Naive thymus-derived CD8-positive, alpha-beta T cell (primary cell): ENCODE data around the gene LYPD1. TPM values are rescaled to one million over a fixed set of nuclear protein-coding genes. Genes with fewer than 3 reads are reported as not detected.

Experiments used
- ATAC-seq, 2 donors: fragments of 150-1000 bp; cut with Tn5 transposase in 1 of 2; sonication (Bioruptor Pico), chemical (Tn5 transposase) in 1 of 2; 1 replicate in 1 of 2; 2 replicates in 1 of 2; pipeline ENCODE4 v1.10.0; 2021; ENCODE audit warnings: mild to moderate bottlenecking in 2 of 2, moderate library complexity in 2 of 2
- POLR2A ChIA-PET: fragments of 350-600 bp; sonication (Branson Sonifier 250); formaldehyde crosslinking; loops from one replicate; lab custom pipeline; 2021; ENCODE audit warnings: antibody characterized with exemption; lab: Charles Lee
- DNase-seq, 10 donors: peaks; one replicate each; pipeline versions ENCODE4 v3.0.0 to v3.0.0-alpha.2; 2020 to 2022
- H3K27ac Mint-ChIP-seq, 10 donors: one replicate each; pipeline ENCODE4 v1.8.0; 2020 to 2022; ENCODE audit warnings: mild to moderate bottlenecking in 10 of 10, mixed read lengths in 10 of 10, moderate library complexity in 4 of 10, inconsistent platforms in 1 of 10
- H3K27me3 Mint-ChIP-seq, 5 donors: one replicate each; pipeline ENCODE4 v1.8.0; 2021 to 2022; ENCODE audit warnings: mixed read lengths in 5 of 5
- H3K36me3 Mint-ChIP-seq, 3 donors: one replicate each; pipeline ENCODE4 v1.8.0; 2020 to 2022; ENCODE audit warnings: mixed read lengths in 3 of 3, mild to moderate bottlenecking in 2 of 3, inconsistent platforms in 1 of 3
- H3K4me1 Mint-ChIP-seq, 4 donors: one replicate each; pipeline ENCODE4 v1.8.0; 2021 to 2022; ENCODE audit warnings: mixed read lengths in 4 of 4
- H3K4me3 Mint-ChIP-seq, 10 donors: one replicate each; pipeline ENCODE4 v1.8.0; 2020 to 2022; ENCODE audit warnings: mild to moderate bottlenecking in 10 of 10, mixed read lengths in 10 of 10, moderate library complexity in 6 of 10, inconsistent platforms in 1 of 10
- H3K9me3 Mint-ChIP-seq, 9 donors: one replicate each; pipeline ENCODE4 v1.8.0; 2020 to 2022; ENCODE audit warnings: mixed read lengths in 9 of 9, mild to moderate bottlenecking in 3 of 9, inconsistent platforms in 1 of 9, moderate library complexity in 1 of 9
- polyA plus RNA-seq, 3 donors: library from polyadenylated mRNA; unstranded; fragments of 300-500 nt; fragmentation: Illumina TruSeq; gene quantifications; one replicate each; pipeline ENCODE4 v1.2.3, GENCODE V29; 2021
- total RNA-seq, 8 experiments: library from RNA in 2 of 8; stranded (reverse) in 2 of 8; gene quantifications; one replicate each; pipeline ENCODE4 v1.2.3 and lab custom pipeline; 2021 to 2026

The LYPD1 gene
- total and polyA plus RNA-seq, 5 experiments from 2014 or later: not detected

- peaks cover 0 to 2% (median 0%) of the 10 kb centered on the region in 3 donors for H3K36me3 Mint-ChIP-seq
- H3K27me3 Mint-ChIP-seq: peaks cover 10 to 46% (median 26%) of the 10 kb centered on the region in 5 donors
- DNase-seq: no peak
- POLR2A ChIA-PET: no interaction called here
- peaks cover 0 to 3% (median 0%) of the 10 kb centered on the region in 9 donors for H3K9me3 Mint-ChIP-seq
- H3K27ac Mint-ChIP-seq: no peak overlapping the region
- H3K4me3 Mint-ChIP-seq: no peak overlapping the region
- ATAC-seq: no peak
- H3K4me1 Mint-ChIP-seq: no peaks in the 10 kb centered on the region
Observed at GRCh38 chr2:132664096-132664495, 5.9 kb downstream of the LYPD1 start.

- Mint-ChIP-seq H3K36me3 (no peaks in the 10 kb centered on the region), H3K9me3 (peaks cover 0 to 3% (median 0%) of the 10 kb centered on the region in 9 donors), H3K27me3 (peaks cover 4 to 36% (median 19%) of the 10 kb centered on the region in 5 donors), H3K27ac (no peak overlapping the region), H3K4me3 (no peak overlapping the region), H3K4me1 (no peaks in the 10 kb centered on the region)
- no peak for ATAC-seq
- no peak for DNase-seq
- POLR2A ChIA-PET: no interaction called here
Observed at GRCh38 chr2:132662732-132663131, 7.3 kb downstream of the LYPD1 start.

GRCh38 chr2:132659331-132659730 lies 10.7 kb downstream of the LYPD1 start:
- no peak overlapping the region for H3K4me3 Mint-ChIP-seq
- ATAC-seq (no peak), DNase-seq (no peak)
- H3K27me3 Mint-ChIP-seq: peaks cover 0 to 11% (median 6%) of the 10 kb centered on the region in 5 donors
- no peaks in the 10 kb centered on the region for H3K4me1 Mint-ChIP-seq
- H3K27ac Mint-ChIP-seq: no peak overlapping the region
- H3K36me3 Mint-ChIP-seq: peaks cover 0 to 3% (median 0%) of the 10 kb centered on the region in 3 donors
- POLR2A ChIA-PET: no interaction called here
- peaks cover 0 to 9% (median 0%) of the 10 kb centered on the region in 9 donors for H3K9me3 Mint-ChIP-seq

- Mint-ChIP-seq H3K9me3 (peaks cover 0 to 9% (median 2%) of the 10 kb centered on the region in 9 donors), H3K27ac (no peak overlapping the region), H3K27me3 (peaks cover 0 to 9% (median 3%) of the 10 kb centered on the region in 5 donors), H3K4me1 (no peaks in the 10 kb centered on the region), H3K4me3 (no peak overlapping the region), H3K36me3 (peaks cover 0 to 3% (median 0%) of the 10 kb centered on the region in 3 donors)
- POLR2A ChIA-PET: no interaction called here
- DNase-seq (no peak), ATAC-seq (no peak)
Observed at GRCh38 chr2:132656266-132656975, 13.6 kb downstream of the LYPD1 start.

- H3K27ac Mint-ChIP-seq: no peak overlapping the region
- POLR2A ChIA-PET: no interaction called here
- no peak for DNase-seq
Observed at GRCh38 chr2:132654968-132655367, 15.0 kb downstream of the LYPD1 start.

GRCh38 chr2:132654335-132654734 lies 15.7 kb downstream of the LYPD1 start:
- no peaks in the 10 kb centered on the region for H3K4me1 Mint-ChIP-seq
- peaks cover 0 to 3% (median 1%) of the 10 kb centered on the region in 5 donors for H3K27me3 Mint-ChIP-seq
- H3K9me3 Mint-ChIP-seq: peaks cover 0 to 9% (median 0%) of the 10 kb centered on the region in 9 donors
- POLR2A ChIA-PET: no interaction called here
- DNase-seq (no peak), ATAC-seq (no peak)
- H3K4me3 Mint-ChIP-seq: no peak overlapping the region
- H3K36me3 Mint-ChIP-seq: peaks cover 0 to 3% (median 0%) of the 10 kb centered on the region in 3 donors
- no peak overlapping the region for H3K27ac Mint-ChIP-seq

More at GRCh38 chr2:132654968-132655367, 15.0 kb downstream of the LYPD1 start:
- ATAC-seq: no peak
- H3K4me3 Mint-ChIP-seq: no peak overlapping the region
- H3K9me3 Mint-ChIP-seq: peaks cover 0 to 9% (median 0%) of the 10 kb centered on the region in 9 donors
- H3K27me3 Mint-ChIP-seq: peaks cover 0 to 3% (median 0%) of the 10 kb centered on the region in 5 donors
- H3K36me3 Mint-ChIP-seq: peaks cover 0 to 3% (median 0%) of the 10 kb centered on the region in 3 donors
- no peaks in the 10 kb centered on the region for H3K4me1 Mint-ChIP-seq

- H3K27me3 Mint-ChIP-seq: peaks cover 4 to 22% (median 10%) of the 10 kb centered on the region in 5 donors
- peaks cover 0 to 9% (median 2%) of the 10 kb centered on the region in 9 donors for H3K9me3 Mint-ChIP-seq
- no peaks in the 10 kb centered on the region for H3K4me1 Mint-ChIP-seq
- ATAC-seq: no peak
- POLR2A ChIA-PET: no interaction called here
- H3K27ac Mint-ChIP-seq: no peak overlapping the region
- H3K4me3 Mint-ChIP-seq: no peak overlapping the region
- peaks cover 0 to 3% (median 0%) of the 10 kb centered on the region in 3 donors for H3K36me3 Mint-ChIP-seq
- DNase-seq: no peak
Observed at GRCh38 chr2:132652474-132652873, 17.5 kb downstream of the LYPD1 start.

GRCh38 chr2:132651115-132652045 lies 18.6 kb downstream of the LYPD1 start:
- ATAC-seq (no peak), DNase-seq (no peak)
- Mint-ChIP-seq H3K9me3 (peaks cover 0 to 9% (median 2%) of the 10 kb centered on the region in 9 donors), H3K36me3 (peaks cover 0 to under 1% (median 0%) of the 10 kb centered on the region in 3 donors), H3K4me1 (no peaks in the 10 kb centered on the region), H3K27ac (no peak overlapping the region), H3K27me3 (peaks cover 4 to 33% (median 12%) of the 10 kb centered on the region in 5 donors), H3K4me3 (no peak overlapping the region)
- POLR2A ChIA-PET: no interaction called here

- no peak overlapping the region for H3K4me3 Mint-ChIP-seq
- POLR2A ChIA-PET: no interaction called here
- peaks cover 0 to 2% (median 0%) of the 10 kb centered on the region in 9 donors for H3K9me3 Mint-ChIP-seq
- no peak overlapping the region for H3K27ac Mint-ChIP-seq
- no peaks in the 10 kb centered on the region for H3K36me3 Mint-ChIP-seq
- no peak for ATAC-seq
- no peak for DNase-seq
- no peaks in the 10 kb centered on the region for H3K4me1 Mint-ChIP-seq
- H3K27me3 Mint-ChIP-seq: peaks cover 4 to 40% (median 19%) of the 10 kb centered on the region in 5 donors
Observed at GRCh38 chr2:132646540-132647108, 23.4 kb downstream of the LYPD1 start.

GRCh38 chr2:132645722-132646539 lies 24.1 kb downstream of the LYPD1 start:
- no peak for ATAC-seq
- Mint-ChIP-seq H3K9me3 (peaks cover 0 to 2% (median 0%) of the 10 kb centered on the region in 9 donors), H3K27ac (peak overlapping the region in 1 of 10 donors; percentile 9), H3K27me3 (peaks cover 4 to 40% (median 19%) of the 10 kb centered on the region in 5 donors), H3K4me1 (no peaks in the 10 kb centered on the region), H3K36me3 (no peaks in the 10 kb centered on the region), H3K4me3 (no peak overlapping the region)
- POLR2A ChIA-PET: no interaction called here
- no peak for DNase-seq

GRCh38 chr2:132645176-132645575 lies 24.8 kb downstream of the LYPD1 start:
- H3K36me3 Mint-ChIP-seq: no peaks in the 10 kb centered on the region
- H3K27me3 Mint-ChIP-seq: peaks cover 4 to 40% (median 19%) of the 10 kb centered on the region in 5 donors
- DNase-seq (no peak), ATAC-seq (no peak)
- POLR2A ChIA-PET: no interaction called here
- no peaks in the 10 kb centered on the region for H3K4me1 Mint-ChIP-seq
- no peak overlapping the region for H3K27ac Mint-ChIP-seq
- peak overlapping the region in 1 of 10 donors; percentile 21 for H3K4me3 Mint-ChIP-seq
- H3K9me3 Mint-ChIP-seq: peaks cover 0 to 2% (median 0%) of the 10 kb centered on the region in 9 donors

- POLR2A ChIA-PET: no interaction called here
- Mint-ChIP-seq H3K27ac (no peak overlapping the region), H3K27me3 (peaks cover 0 to 18% (median 14%) of the 10 kb centered on the region in 5 donors), H3K36me3 (no peaks in the 10 kb centered on the region), H3K4me1 (no peaks in the 10 kb centered on the region), H3K9me3 (no peaks in the 10 kb centered on the region), H3K4me3 (no peak overlapping the region)
- DNase-seq: no peak
- ATAC-seq: no peak
Observed at GRCh38 chr2:132642415-132642814, 27.6 kb downstream of the LYPD1 start.
